Left renal cortex interstitium (tissue), 4 donors: ENCODE results near the gene SNX14. TPM values are rescaled to one million over a fixed set of nuclear protein-coding genes. Genes with fewer than 3 reads are reported as not detected.

Experiments
- DNase-seq, 4 donors: peaks; one replicate each; pipeline ENCODE4 v3.0.0-alpha.2; 2013; ENCODE audit warnings: low read depth in 4 of 4, low spot score in 2 of 4, missing footprints in 1 of 4
- polyA plus RNA-seq, 4 donors: library from polyadenylated mRNA; unstranded; fragments of 120-200 nt; gene quantifications; one replicate each; pipeline ENCODE4 v1.2.1, GENCODE V29; 2013; ENCODE audit not compliant: insufficient read length in 4 of 4

SNX14 gene
- polyA plus RNA-seq, 4 donors = 96.7 to 148 (median 129) TPM

GRCh38 chr6:85469276-85470022 is 124.2 kb downstream of the SNX14 start:
- DNase-seq = no peak

- DNase-seq = no peak
These were observed 125.3 kb downstream of the SNX14 start for GRCh38 chr6:85468326-85468725.

- DNase-seq = no peak
These were observed 127.9 kb downstream of the SNX14 start for GRCh38 chr6:85465762-85466161.

GRCh38 chr6:85464722-85465150 is 128.9 kb downstream of the SNX14 start:
- DNase-seq = no peak

- no peak for DNase-seq
These were observed 129.4 kb downstream of the SNX14 start for GRCh38 chr6:85464260-85464644.

- no peak for DNase-seq
These were observed 129.9 kb downstream of the SNX14 start for GRCh38 chr6:85463621-85464259.

GRCh38 chr6:85462673-85463072 is 131.0 kb downstream of the SNX14 start:
- DNase-seq = no peak

DNA sequence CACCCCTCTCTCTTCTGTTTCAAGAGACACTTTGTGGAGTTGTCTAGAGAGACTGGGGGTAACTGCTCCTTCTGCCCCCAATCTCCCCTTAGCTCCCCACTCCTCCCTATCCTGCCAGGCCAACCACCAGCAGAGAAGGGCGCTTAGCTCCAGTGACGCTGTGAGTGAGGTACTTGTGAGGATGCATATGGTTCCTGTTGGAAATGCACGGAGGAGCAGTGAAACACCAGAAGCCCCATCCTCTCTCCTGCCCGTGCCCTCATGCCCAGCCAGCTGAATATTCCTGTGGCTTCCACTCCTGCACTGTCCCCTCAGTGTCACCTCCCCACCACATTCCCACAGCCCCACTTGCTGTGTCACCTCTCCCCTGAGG is 131.9 kb downstream of the SNX14 start:
- no peak for DNase-seq

- no peak for DNase-seq
These were observed 132.5 kb downstream of the SNX14 start for GRCh38 chr6:85460921-85461797.

GRCh38 chr6:85460154-85460920 is 133.3 kb downstream of the SNX14 start:
- DNase-seq = no peak

DNA sequence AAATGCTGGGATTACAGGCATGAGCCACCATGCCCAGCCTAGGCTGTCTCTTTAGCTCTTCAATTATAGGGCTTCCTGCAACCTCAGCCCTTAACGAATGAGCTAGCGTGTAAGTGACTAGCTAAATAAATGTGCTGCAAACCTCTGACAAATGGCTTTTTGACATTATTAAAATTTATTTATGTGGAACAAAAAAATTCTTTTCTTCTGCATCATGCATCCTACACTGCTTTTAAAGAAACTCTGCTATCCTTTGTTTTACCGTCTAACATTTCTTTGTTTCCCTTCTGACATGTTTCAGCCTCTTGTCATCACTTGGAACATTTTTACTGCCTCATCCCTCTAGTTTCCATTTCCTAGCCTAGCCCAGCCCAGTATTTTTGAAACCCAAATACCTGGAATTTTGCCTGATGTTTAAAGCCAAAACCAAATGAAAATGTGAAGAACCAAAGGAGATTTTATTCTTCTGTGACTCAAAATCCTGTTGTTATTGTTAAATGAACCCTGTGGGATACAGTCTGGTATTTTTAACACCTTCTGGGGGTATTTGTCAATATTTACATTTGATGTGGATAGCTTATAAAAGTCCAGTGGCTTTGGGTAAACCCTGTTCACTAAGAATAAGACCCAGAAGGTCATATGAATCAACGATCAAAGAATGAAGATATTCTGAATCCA is 134.3 kb downstream of the SNX14 start:
- no peak for DNase-seq

DNA sequence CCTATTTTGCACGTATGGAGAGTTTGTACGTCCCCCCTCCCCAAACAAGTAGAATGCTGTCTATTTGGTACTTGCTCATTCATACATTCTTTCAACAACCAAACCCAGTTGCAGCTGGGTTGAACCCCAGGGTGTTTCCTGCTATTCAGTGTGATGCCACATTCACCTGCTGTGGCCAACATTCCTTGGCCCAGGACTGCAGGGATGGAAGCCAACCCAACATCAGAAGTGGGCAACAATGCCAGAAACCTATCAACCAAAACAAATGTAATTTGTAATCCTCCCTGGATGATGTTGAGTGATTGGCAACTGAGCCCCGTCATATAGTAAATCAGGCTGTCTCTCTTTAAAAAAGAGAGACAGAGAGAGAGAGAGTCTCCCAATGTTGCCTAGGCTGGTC is 134.9 kb downstream of the SNX14 start:
- no peak for DNase-seq

GRCh38 chr6:85458184-85458583 is 135.5 kb downstream of the SNX14 start:
- no peak for DNase-seq

GRCh38 chr6:85456782-85457181 is 136.9 kb downstream of the SNX14 start:
- DNase-seq = no peak

Other genes with a start within 250 kb of the SNX14 start
- 1 to 10 TPM; 3.2 to 5.0 (median 3.6) TPM for gene NT5E, start 143.8 kb downstream of the SNX14 start, polyA plus RNA-seq
- 100 to 1,000 TPM; 151 to 189 (median 163) TPM for gene SYNCRIP, start 49.0 kb upstream of the SNX14 start, polyA plus RNA-seq